Measurements from ENCODE around the gene GATA2.

DNA sequence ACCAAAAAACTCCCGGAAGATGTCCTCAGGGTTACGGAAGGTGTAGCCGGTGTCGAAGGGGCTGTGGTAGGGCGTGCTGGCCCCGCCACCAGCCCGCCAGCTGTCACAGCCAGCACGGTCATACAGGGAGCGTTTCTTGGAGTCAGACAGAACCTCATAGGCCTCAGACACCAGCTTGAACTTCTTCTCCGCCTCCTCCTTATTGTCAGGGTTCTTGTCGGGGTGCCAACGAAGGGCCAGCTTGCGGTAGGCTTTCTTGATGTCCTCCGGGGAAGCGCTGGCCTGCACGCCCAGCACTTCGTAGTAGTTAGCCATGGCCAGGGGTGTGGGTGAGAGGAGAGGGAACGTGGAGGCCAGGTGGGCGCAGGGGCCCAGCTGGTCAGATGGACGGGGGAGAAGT lies 30.1 kb downstream of the GATA2 start:
- TF ChIP-seq, protein P1, sequence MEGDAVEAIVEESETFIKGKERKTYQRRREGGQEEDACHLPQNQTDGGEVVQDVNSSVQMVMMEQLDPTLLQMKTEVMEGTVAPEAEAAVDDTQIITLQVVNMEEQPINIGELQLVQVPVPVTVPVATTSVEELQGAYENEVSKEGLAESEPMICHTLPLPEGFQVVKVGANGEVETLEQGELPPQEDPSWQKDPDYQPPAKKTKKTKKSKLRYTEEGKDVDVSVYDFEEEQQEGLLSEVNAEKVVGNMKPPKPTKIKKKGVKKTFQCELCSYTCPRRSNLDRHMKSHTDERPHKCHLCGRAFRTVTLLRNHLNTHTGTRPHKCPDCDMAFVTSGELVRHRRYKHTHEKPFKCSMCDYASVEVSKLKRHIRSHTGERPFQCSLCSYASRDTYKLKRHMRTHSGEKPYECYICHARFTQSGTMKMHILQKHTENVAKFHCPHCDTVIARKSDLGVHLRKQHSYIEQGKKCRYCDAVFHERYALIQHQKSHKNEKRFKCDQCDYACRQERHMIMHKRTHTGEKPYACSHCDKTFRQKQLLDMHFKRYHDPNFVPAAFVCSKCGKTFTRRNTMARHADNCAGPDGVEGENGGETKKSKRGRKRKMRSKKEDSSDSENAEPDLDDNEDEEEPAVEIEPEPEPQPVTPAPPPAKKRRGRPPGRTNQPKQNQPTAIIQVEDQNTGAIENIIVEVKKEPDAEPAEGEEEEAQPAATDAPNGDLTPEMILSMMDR (IDR thresholded peaks at IDR 0.05), result no peak
- TF ChIP-seq SIN3A (IDR thresholded peaks at IDR 0.05; ENCODE audit: borderline replicate concordance, insufficient read depth, low read depth, low read length) (no peak), POLR2AphosphoS5 (IDR thresholded peaks at IDR 0.05; ENCODE audit: low read depth, low read length) (no peak)

Measured in Panc1 (cell line).